Measurements from ENCODE around the gene SCYL1.

GRCh38 chr11:65506290-65506771 is 18.6 kb upstream of the SCYL1 start:
- TF ChIP-seq POLR2A (IDR thresholded peaks at IDR 0.05; ENCODE audit: low read depth, low read length) (no peak), POU2F2 (IDR thresholded peaks at IDR 0.05; ENCODE audit: low read depth, low read length) (no peak), POLR2AphosphoS5 (IDR thresholded peaks at IDR 0.05; ENCODE audit: low read depth, low read length) (no peak)
